Renal cortex interstitium (tissue), 11 donors: Measurements from ENCODE around the gene CPED1. TPM values are rescaled to one million over a fixed set of nuclear protein-coding genes. Genes with fewer than 3 reads are reported as not detected.

Source experiments
- DNase-seq, 11 donors: peaks; one replicate each; pipeline ENCODE4 v3.0.0-alpha.2; 2013; ENCODE audit warnings: low read depth in 9 of 11, low spot score in 4 of 11; ENCODE audit errors: extremely low read depth in 1 of 11
- polyA plus RNA-seq, 3 donors: library from polyadenylated mRNA; unstranded; fragments of 120-200 nt; gene quantifications; one replicate each; pipeline ENCODE4 v1.2.1, GENCODE V29; 2013; ENCODE audit not compliant: insufficient read length in 3 of 3

CPED1 gene
- polyA plus RNA-seq, 3 donors, result 37.1 to 43.9 (median 43.3) TPM

DNA sequence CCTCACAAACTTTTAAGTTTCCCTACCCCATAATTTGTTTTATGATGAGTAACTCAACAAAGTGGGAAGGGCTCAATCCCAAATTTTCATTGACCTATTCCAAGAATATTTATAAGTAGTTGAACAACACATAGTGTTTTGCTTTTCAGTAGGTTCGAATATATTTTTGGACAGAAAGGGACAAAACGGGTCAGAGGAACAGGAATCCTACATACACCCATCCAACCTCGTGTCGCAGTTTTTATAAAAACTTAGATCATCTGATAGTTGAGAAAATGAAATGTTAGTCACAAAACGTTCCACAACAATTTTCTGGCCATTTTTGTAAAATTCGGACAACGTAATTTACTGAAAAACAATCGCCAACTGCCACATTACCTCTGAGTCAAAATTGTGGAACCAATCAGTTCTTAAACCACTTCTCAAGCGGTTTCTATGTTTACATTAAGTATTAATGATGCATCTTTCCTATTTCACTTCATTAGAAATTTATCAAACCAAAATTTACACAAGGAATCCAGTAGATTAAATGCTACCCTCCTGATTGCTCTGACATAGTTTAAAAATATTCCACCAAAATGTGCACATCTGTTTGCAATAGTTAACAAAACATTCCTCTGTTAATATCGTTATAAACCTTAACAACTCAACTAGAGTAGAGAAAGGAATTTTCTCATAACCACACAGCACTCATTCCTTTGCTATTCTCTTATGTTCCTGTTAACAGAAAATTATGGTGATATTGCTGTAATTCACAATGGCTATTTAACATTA lies 346.6 kb downstream of the CPED1 start:
- DNase-seq, result no peak

DNA sequence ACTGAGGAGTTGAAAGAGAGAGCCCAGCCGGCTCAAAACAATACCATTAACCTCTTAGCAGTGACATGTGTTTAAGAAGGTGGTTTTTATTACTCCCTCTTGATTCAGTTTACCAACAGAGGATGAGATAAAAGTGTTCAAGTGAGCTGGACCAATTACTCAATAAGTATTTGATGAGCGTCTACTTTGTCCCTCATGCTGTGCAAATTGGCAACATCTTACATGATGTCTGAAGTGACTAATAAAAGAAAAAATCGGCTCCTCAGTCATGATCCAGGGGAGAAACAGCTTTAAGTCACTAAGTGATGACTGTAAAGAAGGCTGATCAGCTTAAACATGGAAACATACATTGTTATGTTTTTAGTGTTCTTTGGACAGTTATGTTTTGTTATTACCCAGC lies 348.1 kb downstream of the CPED1 start:
- no peak for DNase-seq

DNA sequence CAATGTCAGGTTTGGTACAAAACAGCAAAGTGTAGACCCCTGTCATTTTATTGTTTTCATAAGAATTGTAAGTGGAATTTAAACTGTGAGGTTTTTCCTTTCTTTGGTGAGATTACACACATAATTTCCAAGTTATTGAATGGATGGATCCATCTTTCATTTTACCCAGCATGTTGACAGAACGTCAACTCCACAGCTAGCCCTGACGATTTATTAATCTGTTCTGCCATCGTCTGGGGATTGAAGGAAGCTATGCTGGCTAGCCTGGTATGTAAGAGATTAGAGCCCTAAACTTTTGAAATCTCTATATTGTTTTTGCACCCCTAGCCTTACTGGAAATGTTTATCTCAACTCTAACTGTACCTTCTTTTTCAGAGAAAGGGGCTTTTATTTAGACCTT lies 348.9 kb downstream of the CPED1 start:
- DNase-seq, result no peak

DNA sequence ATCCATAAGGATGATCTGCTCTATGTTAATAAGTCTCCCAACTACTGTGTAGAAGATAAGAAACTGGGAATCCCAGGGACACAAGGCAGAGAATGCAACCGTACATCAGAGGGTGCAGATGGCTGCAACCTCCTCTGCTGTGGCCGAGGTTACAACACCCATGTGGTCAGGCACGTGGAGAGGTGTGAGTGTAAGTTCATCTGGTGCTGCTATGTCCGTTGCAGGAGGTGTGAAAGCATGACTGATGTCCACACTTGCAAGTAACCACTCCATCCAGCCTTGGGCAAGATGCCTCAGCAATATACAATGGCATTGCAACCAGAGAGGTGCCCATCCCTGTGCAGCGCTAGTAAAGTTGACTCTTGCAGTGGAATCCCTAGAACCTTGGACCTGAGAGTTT lies 350.6 kb downstream of the CPED1 start:
- no peak for DNase-seq

DNA sequence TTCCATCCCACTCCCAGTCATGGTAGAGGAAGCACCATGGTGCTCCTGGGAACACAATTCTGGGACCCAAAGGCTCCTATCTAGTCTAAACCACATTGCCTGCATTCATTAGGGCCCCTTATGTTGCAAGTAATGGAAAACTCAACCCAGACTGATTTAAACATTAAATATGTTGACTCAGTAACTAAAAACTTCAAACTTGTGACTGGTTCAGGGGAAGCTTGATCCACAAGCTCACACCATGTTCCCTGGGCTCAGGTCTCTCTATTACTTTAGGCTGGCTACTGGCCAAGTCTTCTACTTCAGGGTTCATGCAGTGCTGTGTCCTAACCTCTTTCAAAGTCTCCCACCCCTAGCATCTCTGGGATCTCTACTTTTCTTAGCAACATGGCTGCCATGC lies 353.4 kb downstream of the CPED1 start:
- DNase-seq, result no peak

DNA sequence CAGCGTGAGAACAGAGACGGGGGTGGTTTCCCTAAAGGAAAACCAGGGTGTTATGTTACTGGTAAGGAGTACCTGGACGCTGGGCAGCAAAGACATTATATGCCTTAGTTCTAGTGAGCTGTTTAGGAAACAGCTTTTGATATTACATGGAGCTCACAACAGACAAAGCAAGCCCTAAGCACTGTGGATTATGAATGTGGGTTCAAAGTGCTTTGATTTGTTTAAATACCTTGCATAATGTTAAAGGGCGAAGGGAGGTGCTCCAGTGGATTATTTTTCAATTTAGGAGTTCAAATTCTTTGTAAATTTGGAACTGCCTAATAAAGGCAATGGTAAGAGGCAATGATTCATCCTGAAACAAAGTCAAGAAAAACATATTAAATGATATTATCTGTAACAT lies 354.1 kb downstream of the CPED1 start:
- no peak for DNase-seq

DNA sequence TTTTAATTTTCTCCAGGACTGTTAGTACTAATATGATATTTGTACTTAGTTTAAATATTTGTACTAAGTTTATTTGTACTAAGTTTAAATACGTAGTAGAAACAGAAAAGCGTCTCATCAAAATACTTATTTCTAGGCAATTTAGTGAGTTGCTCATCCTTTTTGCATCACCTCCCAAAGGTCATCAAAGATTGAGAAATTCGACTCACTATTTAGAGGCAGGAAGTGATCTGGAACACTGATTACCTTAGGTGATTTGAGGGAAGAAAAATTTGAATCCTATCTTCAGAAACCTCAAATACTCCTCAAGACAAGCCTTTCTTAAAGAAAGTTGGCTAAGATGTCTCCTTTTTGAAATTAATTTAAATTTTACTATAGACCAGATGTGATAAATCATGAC lies 354.8 kb downstream of the CPED1 start:
- no peak for DNase-seq

DNA sequence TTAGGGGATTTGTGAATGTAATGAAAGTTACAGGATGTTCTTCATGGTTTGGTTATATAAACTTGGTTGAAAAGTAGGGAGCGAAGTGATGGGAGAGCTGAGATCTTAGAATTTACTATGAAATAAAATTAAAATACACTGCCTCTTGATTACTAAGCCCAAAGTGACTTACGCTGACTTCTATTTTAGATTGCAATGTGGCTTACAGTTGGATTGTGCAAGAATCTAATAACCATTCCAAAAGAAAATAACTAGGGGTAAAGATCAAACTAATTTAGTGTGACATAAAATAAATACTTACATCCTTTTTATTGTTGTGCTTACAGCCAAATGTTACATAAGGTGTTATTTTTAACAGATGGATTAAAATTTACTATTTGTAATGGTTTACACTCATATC lies 355.6 kb downstream of the CPED1 start:
- no peak for DNase-seq

DNA sequence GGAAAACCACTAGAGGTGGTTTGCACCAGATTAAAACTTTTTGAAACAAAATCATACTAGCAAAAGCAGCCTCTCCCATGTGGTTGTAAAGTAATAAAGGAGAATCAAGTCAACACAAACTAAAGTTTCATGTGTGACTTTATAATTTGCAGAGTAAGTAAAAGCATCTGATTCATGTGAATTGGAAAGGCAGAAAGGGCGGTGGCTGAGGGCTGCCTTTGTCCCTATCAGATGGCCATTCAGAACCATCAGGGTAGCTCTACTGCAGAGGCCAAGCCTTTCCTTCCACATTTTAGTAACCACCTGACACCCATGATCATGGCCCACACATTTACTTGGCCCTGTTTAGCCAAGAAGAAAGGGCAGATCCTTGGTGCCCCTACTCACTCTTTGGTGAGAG lies 356.0 kb downstream of the CPED1 start:
- no peak for DNase-seq

Other genes starting within 250 kb of the CPED1 start
- gene TSPAN12, start 130.6 kb upstream of the CPED1 start, polyA plus RNA-seq, result 100 to 1,000 TPM; 148 to 176 (median 169) TPM
- gene ING3, start 37.9 kb upstream of the CPED1 start, polyA plus RNA-seq, result 10 to 100 TPM; 38.2 to 44.5 (median 39.7) TPM